Measurements from ENCODE around the gene NDUFAF2. TPM values are rescaled to one million over a fixed set of nuclear protein-coding genes. Genes with fewer than 3 reads are reported as not detected.

NDUFAF2 gene
- total RNA-seq, 4 donors from 2014 or later: 5.4 to 56.1 (median 7.3) TPM

DNA sequence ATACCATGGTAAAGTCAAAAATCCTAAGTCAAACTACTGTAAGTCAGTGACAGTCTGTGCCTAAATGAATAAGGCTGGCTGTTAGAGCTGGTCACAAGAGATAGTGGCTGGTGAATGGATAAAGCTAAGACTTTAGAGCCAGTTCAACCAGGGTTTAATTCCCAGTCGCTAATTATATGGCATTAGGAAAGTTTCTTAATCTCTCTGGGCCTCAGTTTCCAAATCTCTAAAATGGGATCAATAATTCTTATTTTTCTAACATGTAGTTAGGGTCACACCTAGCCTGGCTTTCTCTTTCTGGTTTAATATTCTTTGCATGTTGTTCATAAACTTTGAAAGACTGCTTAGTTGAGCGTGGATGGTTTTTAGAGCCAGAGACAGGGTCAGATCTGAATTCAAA, 152.5 kb downstream of the NDUFAF2 start:
- no peak for DNase-seq
- Histone ChIP-seq H3K27ac (no peak overlapping the region), H3K27me3 (no peaks in the 10 kb centered on the region), H3K9me3 (no peaks in the 10 kb centered on the region), H3K4me3 (no peak overlapping the region), H3K36me3 (no peaks in the 10 kb centered on the region), H3K4me1 (no peaks in the 10 kb centered on the region)
- TF ChIP-seq CTCF (IDR thresholded peaks at IDR 0.05) (no peak), POLR2A (IDR thresholded peaks at IDR 0.05) (no peak)

DNA sequence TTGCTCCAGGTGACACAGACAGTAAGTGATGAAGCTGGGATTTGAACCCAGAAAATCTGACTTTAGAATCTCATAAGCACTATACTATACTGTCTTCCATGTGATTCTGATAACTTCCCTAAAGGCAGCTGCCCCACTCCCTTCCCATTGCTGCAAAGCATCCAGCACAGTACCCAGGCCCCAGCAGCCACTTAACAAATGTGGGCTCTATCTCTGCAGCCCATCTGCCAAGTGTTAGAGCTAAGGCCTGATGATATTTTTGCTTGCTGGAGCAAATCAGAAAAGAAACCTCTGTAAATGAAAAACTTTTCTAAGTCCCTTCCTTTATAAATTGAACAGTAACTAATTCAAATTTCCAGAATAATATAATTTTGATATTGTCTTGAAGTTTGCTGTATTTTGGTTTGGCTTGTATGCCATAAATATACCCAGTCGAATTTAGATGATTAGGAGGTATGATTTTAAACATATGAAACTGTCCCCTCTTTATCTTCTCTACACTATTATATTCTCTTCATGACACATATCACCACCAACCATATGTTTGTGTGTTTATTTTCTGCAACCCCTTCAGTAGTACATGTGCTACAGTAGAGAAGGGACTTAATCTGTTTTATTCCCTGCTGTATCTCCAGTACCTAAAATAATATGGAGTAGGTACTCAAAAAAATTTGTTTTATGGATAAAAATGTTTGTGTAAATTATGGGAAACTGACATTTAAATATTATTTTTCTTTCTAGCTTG, 153.4 kb downstream of the NDUFAF2 start:
- H3K27ac ChIP-seq: no peak overlapping the region
- no peaks in the 10 kb centered on the region for H3K27me3 ChIP-seq
- no peak for DNase-seq
- no peaks in the 10 kb centered on the region for H3K9me3 ChIP-seq
- no peak overlapping the region for H3K4me3 ChIP-seq
- no peaks in the 10 kb centered on the region for H3K36me3 ChIP-seq
- H3K4me1 ChIP-seq: no peaks in the 10 kb centered on the region
- TF ChIP-seq POLR2A (IDR thresholded peaks at IDR 0.05): no peak

DNA sequence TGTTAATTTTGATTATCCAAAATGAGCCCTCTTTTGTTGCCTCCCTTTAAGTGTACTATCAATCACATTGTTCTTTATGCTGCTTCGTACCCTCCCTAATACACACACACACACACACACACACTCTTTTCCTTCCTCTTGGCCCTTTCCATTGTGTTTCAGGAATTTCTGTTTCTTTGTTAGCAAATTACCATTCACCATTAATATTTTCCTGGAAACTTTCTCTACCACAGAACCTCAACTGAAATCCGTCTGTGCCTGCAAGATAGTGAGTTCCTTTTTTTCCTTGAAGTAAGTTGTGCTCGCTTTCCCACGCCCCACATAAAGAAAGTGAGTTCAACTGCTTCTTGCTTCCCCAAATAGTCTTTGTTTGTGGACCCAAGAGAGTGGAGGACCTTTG, 155.4 kb downstream of the NDUFAF2 start:
- Histone ChIP-seq H3K27me3 (no peaks in the 10 kb centered on the region), H3K9me3 (no peaks in the 10 kb centered on the region), H3K4me3 (no peak overlapping the region), H3K36me3 (no peaks in the 10 kb centered on the region), H3K4me1 (no peaks in the 10 kb centered on the region), H3K27ac (no peak overlapping the region)
- TF ChIP-seq CTCF (IDR thresholded peaks at IDR 0.05) (no peak), POLR2A (IDR thresholded peaks at IDR 0.05) (no peak)
- DNase-seq: no peak

GRCh38 chr5:61114441-61114840, 169.4 kb downstream of the NDUFAF2 start:
- TF ChIP-seq POLR2A (IDR thresholded peaks at IDR 0.05) (no peak), CTCF (IDR thresholded peaks at IDR 0.05) (no peak)
- H3K27ac ChIP-seq: no peak overlapping the region
- H3K4me3 ChIP-seq: no peak overlapping the region

DNA sequence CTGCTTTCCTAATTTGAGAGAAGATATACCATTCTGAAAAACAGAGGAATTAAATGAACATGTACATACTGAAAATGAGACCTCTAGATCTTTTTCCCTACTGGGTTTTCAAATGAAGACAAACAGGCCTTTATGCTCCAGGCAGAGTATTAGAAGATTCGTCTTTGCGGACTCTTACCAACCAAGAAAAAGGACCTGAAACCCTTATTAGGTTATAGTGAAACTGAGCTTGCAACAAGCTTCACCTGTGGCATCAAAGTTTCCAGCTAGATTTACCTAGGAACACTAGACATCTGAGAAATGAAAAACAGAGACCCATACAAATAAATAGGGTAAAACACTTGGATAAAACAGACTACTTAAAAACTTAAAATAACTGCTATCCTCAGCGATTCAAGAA, 171.0 kb downstream of the NDUFAF2 start:
- DNase-seq: no peak
- Histone ChIP-seq H3K27me3 (no peaks in the 10 kb centered on the region), H3K36me3 (no peaks in the 10 kb centered on the region), H3K4me1 (no peaks in the 10 kb centered on the region), H3K27ac (no peak overlapping the region), H3K9me3 (no peaks in the 10 kb centered on the region), H3K4me3 (no peak overlapping the region)
- TF ChIP-seq POLR2A (IDR thresholded peaks at IDR 0.05) (no peak), CTCF (IDR thresholded peaks at IDR 0.05) (no peak)

More at GRCh38 chr5:61114441-61114840, 169.4 kb downstream of the NDUFAF2 start:
- H3K27me3 ChIP-seq: no peaks in the 10 kb centered on the region
- H3K4me1 ChIP-seq: no peaks in the 10 kb centered on the region
- H3K9me3 ChIP-seq: no peaks in the 10 kb centered on the region
- DNase-seq: no peak
- H3K36me3 ChIP-seq: no peaks in the 10 kb centered on the region

DNA sequence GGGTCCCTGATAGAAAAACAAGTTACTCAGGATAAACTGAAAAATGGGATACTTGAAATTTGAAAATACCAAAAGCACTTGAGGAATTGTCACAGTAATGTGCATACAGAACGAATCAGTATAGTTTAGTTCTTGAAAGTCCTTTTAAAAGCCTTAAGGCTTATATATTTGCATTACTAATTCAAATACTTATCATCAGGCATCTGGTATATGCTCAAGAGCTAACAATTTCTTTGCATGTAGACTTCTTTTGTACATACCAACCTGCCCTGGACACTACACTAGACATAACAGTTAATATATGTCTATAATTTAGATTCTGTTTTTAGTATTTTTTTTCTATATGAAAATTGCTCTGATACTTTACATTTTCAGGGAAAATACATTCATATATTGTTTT, 174.1 kb downstream of the NDUFAF2 start:
- Histone ChIP-seq H3K4me3 (no peak overlapping the region), H3K27me3 (no peaks in the 10 kb centered on the region), H3K9me3 (no peaks in the 10 kb centered on the region), H3K4me1 (no peaks in the 10 kb centered on the region), H3K27ac (no peak overlapping the region), H3K36me3 (no peaks in the 10 kb centered on the region)
- TF ChIP-seq POLR2A (IDR thresholded peaks at IDR 0.05): no peak
- no peak for TF ChIP-seq CTCF (IDR thresholded peaks at IDR 0.05)
- DNase-seq: no peak

Data from Peyer's patch (tissue), 4 donors.